Gastrocnemius medialis (tissue), 4 donors: ENCODE results near the gene MED12L.

Experiments
- CTCF ChIP-seq, 5 experiments: fragments of 450-650 bp in 3 of 5; fragments of 200-600 bp in 2 of 5; sonication (generic) in 2 of 5; IDR thresholded peaks in 4 of 5; conservative IDR thresholded peaks in 1 of 5; 1 replicate in 4 of 5; 2 replicates in 1 of 5; pipeline ENCODE4 v1.5.1; 2016 to 2019; ENCODE audit warnings: antibody characterized with exemption in 5 of 5, mild to moderate bottlenecking in 3 of 5, moderate library complexity in 3 of 5
- POLR2A ChIP-seq, 2 donors: fragments of 450-650 bp; IDR thresholded peaks; one replicate each; pipeline ENCODE4 v1.6.1; 2017; ENCODE audit warnings: antibody characterized with exemption in 2 of 2, mild to moderate bottlenecking in 2 of 2, moderate library complexity in 2 of 2

- TF ChIP-seq CTCF (IDR thresholded peaks at IDR 0.05 in 4 of 5, conservative IDR thresholded peaks at IDR 0.05 in 1 of 5): no peak
- no peak for TF ChIP-seq POLR2A (IDR thresholded peaks at IDR 0.05)
These were observed 163.4 kb downstream of the MED12L start for GRCh38 chr3:151248772-151249337.
